IPS-18a (cell line): ENCODE measurements around the gene ZDHHC13.

Experiments used
- H3K27ac ChIP-seq: one replicate; pipeline ENCODE4 v1.5.1; 2013; ENCODE audit warnings: low read length
- H3K27me3 ChIP-seq: one replicate; pipeline ENCODE4 v1.6.1; 2013; ENCODE audit warnings: mild to moderate bottlenecking, low read length; ENCODE audit not compliant: control insufficient read depth, insufficient read depth
- H3K36me3 ChIP-seq: one replicate; pipeline ENCODE4 v1.6.1; 2013; ENCODE audit warnings: low read depth, low read length; ENCODE audit not compliant: control insufficient read depth
- H3K4me1 ChIP-seq: one replicate; pipeline ENCODE4 v1.6.1; 2013; ENCODE audit warnings: low read depth, low read length; ENCODE audit not compliant: control insufficient read depth
- H3K4me3 ChIP-seq: one replicate; pipeline ENCODE4 v1.5.1; 2013; ENCODE audit warnings: low read length
- H3K9ac ChIP-seq: one replicate; pipeline ENCODE4 v1.6.1; 2013; ENCODE audit warnings: mild to moderate bottlenecking, low read length, moderate library complexity
- H3K9me3 ChIP-seq: one replicate; pipeline ENCODE4 v1.6.1; 2013; ENCODE audit warnings: low read depth, low read length; ENCODE audit not compliant: control insufficient read depth

ZDHHC13 gene

GRCh38 chr11:19084661-19085315 lies 32.2 kb upstream of the ZDHHC13 start:
- Histone ChIP-seq H3K9ac (no peak overlapping the region), H3K27ac (no peak overlapping the region), H3K4me3 (no peak overlapping the region), H3K27me3 (no peaks in the 10 kb centered on the region), H3K36me3 (no peaks in the 10 kb centered on the region), H3K9me3 (no peaks in the 10 kb centered on the region), H3K4me1 (no peaks in the 10 kb centered on the region)

DNA sequence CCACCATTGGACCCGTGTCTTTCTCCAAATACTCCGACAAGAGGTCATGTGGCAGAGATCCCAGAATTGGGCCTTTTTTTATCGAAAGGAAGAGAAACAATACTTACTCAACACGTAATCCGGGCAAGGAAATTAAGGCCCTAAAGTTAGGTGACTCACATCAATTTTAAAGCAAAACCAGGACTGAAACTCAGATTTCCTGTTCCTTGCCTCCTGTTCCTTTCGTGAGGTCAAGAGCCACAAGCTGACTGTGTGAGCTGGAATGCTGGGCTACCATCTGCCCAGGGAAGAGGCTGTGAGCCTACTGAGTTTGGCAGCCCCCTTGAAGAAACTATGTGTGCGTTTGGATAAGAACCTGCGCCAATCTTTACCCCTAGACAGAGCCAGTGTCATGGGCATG lies 29.3 kb upstream of the ZDHHC13 start:
- no peaks in the 10 kb centered on the region for H3K36me3 ChIP-seq
- no peak overlapping the region for H3K4me3 ChIP-seq
- H3K9me3 ChIP-seq: no peaks in the 10 kb centered on the region
- H3K4me1 ChIP-seq: no peaks in the 10 kb centered on the region
- no peak overlapping the region for H3K27ac ChIP-seq
- H3K27me3 ChIP-seq: no peaks in the 10 kb centered on the region
- no peak overlapping the region for H3K9ac ChIP-seq

- H3K36me3 ChIP-seq: no peaks in the 10 kb centered on the region
- no peaks in the 10 kb centered on the region for H3K4me1 ChIP-seq
- H3K9ac ChIP-seq: no peak overlapping the region
- H3K9me3 ChIP-seq: no peaks in the 10 kb centered on the region
- no peak overlapping the region for H3K27ac ChIP-seq
- no peak overlapping the region for H3K4me3 ChIP-seq
- no peaks in the 10 kb centered on the region for H3K27me3 ChIP-seq
These were observed 28.2 kb upstream of the ZDHHC13 start for GRCh38 chr11:19088791-19089190.

GRCh38 chr11:19089421-19089820 lies 27.5 kb upstream of the ZDHHC13 start:
- Histone ChIP-seq H3K4me3 (no peak overlapping the region), H3K9ac (no peak overlapping the region), H3K27me3 (no peaks in the 10 kb centered on the region), H3K27ac (no peak overlapping the region), H3K9me3 (no peaks in the 10 kb centered on the region), H3K4me1 (no peaks in the 10 kb centered on the region), H3K36me3 (no peaks in the 10 kb centered on the region)

- H3K4me1 ChIP-seq: no peaks in the 10 kb centered on the region
- no peak overlapping the region for H3K27ac ChIP-seq
- H3K27me3 ChIP-seq: no peaks in the 10 kb centered on the region
- no peaks in the 10 kb centered on the region for H3K9me3 ChIP-seq
- H3K9ac ChIP-seq: no peak overlapping the region
- no peak overlapping the region for H3K4me3 ChIP-seq
- no peaks in the 10 kb centered on the region for H3K36me3 ChIP-seq
These were observed 25.6 kb upstream of the ZDHHC13 start for GRCh38 chr11:19091366-19091765.

DNA sequence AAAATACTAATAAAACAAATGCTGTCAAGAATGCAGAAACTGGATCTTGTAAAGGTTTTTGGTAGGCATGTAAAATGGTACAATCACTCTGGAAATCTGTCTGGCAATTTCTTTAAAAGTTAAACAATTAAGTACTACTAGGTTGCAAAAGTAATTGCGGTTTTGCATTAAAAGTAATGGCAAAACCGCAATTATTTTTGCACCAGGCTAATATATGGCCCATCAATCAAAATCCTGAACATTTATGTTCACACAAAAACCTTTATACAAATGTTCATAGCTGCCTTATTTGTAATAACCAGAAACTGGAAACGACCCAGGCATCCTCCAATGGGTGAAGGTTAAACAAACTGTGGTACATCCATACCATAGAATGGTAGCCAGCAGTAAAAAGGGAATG lies 24.6 kb upstream of the ZDHHC13 start:
- no peaks in the 10 kb centered on the region for H3K27me3 ChIP-seq

GRCh38 chr11:19092850-19093249 lies 24.1 kb upstream of the ZDHHC13 start:
- H3K9me3 ChIP-seq: no peaks in the 10 kb centered on the region
- no peak overlapping the region for H3K4me3 ChIP-seq
- no peaks in the 10 kb centered on the region for H3K36me3 ChIP-seq
- H3K27me3 ChIP-seq: no peaks in the 10 kb centered on the region
- no peak overlapping the region for H3K27ac ChIP-seq
- H3K9ac ChIP-seq: no peak overlapping the region
- no peaks in the 10 kb centered on the region for H3K4me1 ChIP-seq

More for the DNA sequence above, 24.6 kb upstream of the ZDHHC13 start:
- Histone ChIP-seq H3K4me3 (no peak overlapping the region), H3K9ac (no peak overlapping the region), H3K36me3 (no peaks in the 10 kb centered on the region), H3K27ac (no peak overlapping the region), H3K4me1 (no peaks in the 10 kb centered on the region), H3K9me3 (no peaks in the 10 kb centered on the region)

DNA sequence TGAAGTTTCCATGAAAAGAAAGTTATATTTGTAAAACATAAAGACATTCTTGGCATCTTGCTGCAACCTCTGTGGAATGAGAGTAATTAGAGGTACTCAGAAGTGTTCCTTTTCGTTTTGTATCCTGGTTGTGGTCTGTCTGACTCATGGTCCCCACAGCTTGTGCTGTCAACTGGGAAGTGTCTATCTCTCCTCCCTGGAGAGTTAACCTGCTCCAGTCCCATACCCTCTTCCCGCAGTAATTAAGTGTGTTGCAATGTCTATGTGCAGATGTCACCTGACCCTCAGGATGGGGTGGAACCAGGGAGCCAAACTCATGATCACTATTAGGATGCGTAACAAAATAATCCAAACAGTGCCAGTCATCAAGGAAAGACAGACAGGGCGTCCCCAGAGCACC lies 23.0 kb upstream of the ZDHHC13 start:
- no peaks in the 10 kb centered on the region for H3K27me3 ChIP-seq
- no peaks in the 10 kb centered on the region for H3K9me3 ChIP-seq
- no peak overlapping the region for H3K4me3 ChIP-seq
- H3K9ac ChIP-seq: no peak overlapping the region
- no peak overlapping the region for H3K27ac ChIP-seq
- no peaks in the 10 kb centered on the region for H3K36me3 ChIP-seq
- no peaks in the 10 kb centered on the region for H3K4me1 ChIP-seq

- Histone ChIP-seq H3K9ac (no peak overlapping the region), H3K36me3 (no peaks in the 10 kb centered on the region), H3K9me3 (no peaks in the 10 kb centered on the region), H3K4me1 (no peaks in the 10 kb centered on the region), H3K27me3 (no peaks in the 10 kb centered on the region), H3K4me3 (no peak overlapping the region), H3K27ac (no peak overlapping the region)
These were observed 22.1 kb upstream of the ZDHHC13 start for GRCh38 chr11:19094859-19095258.

DNA sequence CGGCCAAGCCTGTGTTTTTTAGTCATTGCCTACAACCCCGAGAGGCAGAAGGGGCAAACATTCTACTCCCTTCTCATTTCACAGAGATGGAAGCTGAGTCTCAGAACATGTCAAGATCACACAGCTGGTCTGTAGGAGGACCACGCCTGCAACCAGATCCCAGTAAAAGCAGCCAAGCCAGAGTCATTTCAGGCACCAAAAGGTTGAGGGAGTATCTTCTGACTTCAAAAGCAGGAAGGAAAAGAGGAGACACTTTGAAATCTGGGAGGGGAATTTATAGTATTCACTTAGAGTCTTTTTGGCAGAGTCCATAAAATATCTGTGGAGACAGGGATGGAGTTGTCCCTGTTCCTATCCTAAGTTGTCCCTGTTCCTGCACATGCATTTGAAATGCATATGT lies 17.9 kb upstream of the ZDHHC13 start:
- no peak overlapping the region for H3K9ac ChIP-seq
- H3K4me3 ChIP-seq: no peak overlapping the region
- no peaks in the 10 kb centered on the region for H3K27me3 ChIP-seq
- H3K36me3 ChIP-seq: no peaks in the 10 kb centered on the region
- H3K4me1 ChIP-seq: no peaks in the 10 kb centered on the region
- H3K27ac ChIP-seq: no peak overlapping the region
- H3K9me3 ChIP-seq: no peaks in the 10 kb centered on the region

DNA sequence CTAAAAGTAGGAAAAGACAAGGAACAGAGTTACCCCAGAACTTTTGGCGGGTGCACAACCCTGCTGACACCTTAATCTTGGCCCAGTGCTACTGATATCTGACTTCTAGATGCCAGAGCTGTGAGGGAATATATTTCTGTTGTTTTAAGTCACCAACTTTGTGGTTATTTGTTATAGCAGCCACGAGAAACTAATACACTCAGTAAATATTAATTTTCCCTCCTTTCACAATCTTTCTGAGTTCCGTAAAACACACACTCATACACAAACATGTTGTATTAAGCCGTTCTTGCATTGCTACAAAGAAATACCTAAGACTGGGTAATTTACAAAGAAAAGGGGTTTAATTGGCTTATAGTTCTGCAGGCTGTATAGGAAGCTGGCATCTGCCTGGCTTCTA lies 16.1 kb upstream of the ZDHHC13 start:
- H3K4me3 ChIP-seq: no peak overlapping the region
- no peaks in the 10 kb centered on the region for H3K4me1 ChIP-seq
- no peaks in the 10 kb centered on the region for H3K36me3 ChIP-seq
- H3K27me3 ChIP-seq: no peaks in the 10 kb centered on the region
- H3K9me3 ChIP-seq: no peaks in the 10 kb centered on the region
- no peak overlapping the region for H3K27ac ChIP-seq
- H3K9ac ChIP-seq: no peak overlapping the region

DNA sequence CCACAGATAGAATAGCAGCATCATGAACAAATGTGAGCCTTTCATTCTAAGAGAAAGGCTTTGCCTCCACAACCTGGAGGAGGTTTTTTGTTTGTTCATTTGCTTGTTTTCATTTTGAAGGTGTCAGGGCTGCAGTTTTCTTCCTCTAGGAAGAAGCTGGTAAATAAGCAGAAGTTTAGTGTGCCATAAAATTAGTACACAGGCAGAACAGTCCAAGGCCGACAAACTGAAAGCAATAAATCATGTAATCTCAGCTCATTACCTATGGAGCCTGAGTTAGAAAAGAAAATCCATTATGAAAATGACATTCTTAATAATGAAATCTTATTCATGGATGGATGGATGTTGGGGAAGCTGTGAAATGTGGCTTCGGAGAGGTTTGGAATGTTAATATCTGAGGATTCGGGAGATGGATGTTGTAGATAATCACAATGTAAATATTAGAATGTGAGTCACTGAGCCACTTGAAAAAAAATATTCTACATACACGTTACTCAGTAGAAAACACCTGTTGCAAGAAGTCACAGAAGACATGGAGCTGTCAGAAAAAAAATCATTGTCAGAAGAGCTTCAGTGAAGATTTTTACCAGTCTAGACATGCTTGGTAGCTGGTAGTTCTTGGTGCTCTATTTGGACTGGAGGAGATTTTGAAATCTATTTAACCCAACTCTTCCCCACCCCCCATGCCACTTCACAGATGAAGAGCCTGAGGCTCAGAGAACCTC lies 15.0 kb upstream of the ZDHHC13 start:
- no peaks in the 10 kb centered on the region for H3K27me3 ChIP-seq
- no peak overlapping the region for H3K9ac ChIP-seq
- no peaks in the 10 kb centered on the region for H3K4me1 ChIP-seq
- no peak overlapping the region for H3K27ac ChIP-seq
- no peaks in the 10 kb centered on the region for H3K36me3 ChIP-seq
- no peaks in the 10 kb centered on the region for H3K9me3 ChIP-seq
- no peak overlapping the region for H3K4me3 ChIP-seq
